ENCODE measurements around the gene CSH2.

Gene CSH2

GRCh38 chr17:63833026-63833740 lies 40.3 kb downstream of the CSH2 start:
- no peak for DNase-seq

- no peak for DNase-seq
Measured at GRCh38 chr17:63832455-63832854, 41.0 kb downstream of the CSH2 start.

- DNase-seq, result no peak
Measured at GRCh38 chr17:63832014-63832413, 41.5 kb downstream of the CSH2 start.

GRCh38 chr17:63831505-63831904 lies 42.0 kb downstream of the CSH2 start:
- DNase-seq, result no peak

GRCh38 chr17:63830904-63831491 lies 42.5 kb downstream of the CSH2 start:
- no peak for DNase-seq

GRCh38 chr17:63830278-63830677 lies 43.2 kb downstream of the CSH2 start:
- no peak for DNase-seq

GRCh38 chr17:63828936-63829335 lies 44.5 kb downstream of the CSH2 start:
- DNase-seq, result no peak

GRCh38 chr17:63827801-63828221 lies 45.7 kb downstream of the CSH2 start:
- no peak for DNase-seq

GRCh38 chr17:63827002-63827800 lies 46.3 kb downstream of the CSH2 start, which contains the start of the genes FTSJ3 and PSMC5:
FTSJ3 (minus strand) TSS chr17:63827663; CDS start chr17:63826902, 761 bp downstream.
PSMC5 (plus strand) TSS chr17:63827431; CDS start chr17:63827491, 60 bp downstream.
- DNase-seq, result peak; percentile 91 to 93

GRCh38 chr17:63826468-63827001 lies 46.9 kb downstream of the CSH2 start:
- no peak for DNase-seq

GRCh38 chr17:63824362-63824761 lies 49.1 kb downstream of the CSH2 start:
- no peak for DNase-seq

- no peak for DNase-seq
Measured at GRCh38 chr17:63823659-63824331, 49.7 kb downstream of the CSH2 start.

GRCh38 chr17:63822537-63822936 lies 50.9 kb downstream of the CSH2 start:
- no peak for DNase-seq

Measured in NCI-H446 (cell line).